Stimulated activated CD8-positive, alpha-beta memory T cell treated with anti-CD3 and anti-CD28 coated beads, Interleukin-7, amount 100 ng/mL, for 48 hours (primary cell): ENCODE measurements around the gene NLRC3.
A peak's percentile ranks its signal among the peaks of the same experiment; 100 is the strongest.

Source experiments
- DNase-seq, 2 donors: peaks; one replicate each; pipeline ENCODE4 v3.0.0-alpha.2; 2020; ENCODE audit warnings: low read depth in 1 of 2; ENCODE audit errors: extremely low read depth in 1 of 2

Gene NLRC3

DNA sequence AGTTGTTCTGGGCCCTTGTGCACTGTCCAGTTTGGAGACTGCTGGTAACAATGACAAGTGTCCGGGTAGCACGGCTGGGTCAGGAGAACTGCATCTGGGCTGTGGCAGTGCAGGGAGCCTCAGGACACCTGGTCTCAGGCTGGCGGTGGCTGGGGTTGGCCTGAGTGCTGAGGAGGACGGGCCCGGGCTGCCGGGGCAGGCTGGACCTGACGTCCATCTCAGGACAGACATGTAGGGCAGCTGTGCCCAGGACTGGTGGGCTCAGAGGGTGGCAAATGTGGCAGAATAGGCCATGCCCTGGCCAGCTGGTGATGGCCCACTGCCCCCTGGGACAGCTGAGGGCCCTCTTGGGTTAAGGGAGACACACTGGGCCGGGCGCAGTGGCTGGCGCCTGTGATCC is 4.2 kb upstream of the NLRC3 start:
- DNase-seq: no peak

GRCh38 chr16:3580686-3581085 is 3.5 kb upstream of the NLRC3 start:
- DNase-seq: no peak

DNA sequence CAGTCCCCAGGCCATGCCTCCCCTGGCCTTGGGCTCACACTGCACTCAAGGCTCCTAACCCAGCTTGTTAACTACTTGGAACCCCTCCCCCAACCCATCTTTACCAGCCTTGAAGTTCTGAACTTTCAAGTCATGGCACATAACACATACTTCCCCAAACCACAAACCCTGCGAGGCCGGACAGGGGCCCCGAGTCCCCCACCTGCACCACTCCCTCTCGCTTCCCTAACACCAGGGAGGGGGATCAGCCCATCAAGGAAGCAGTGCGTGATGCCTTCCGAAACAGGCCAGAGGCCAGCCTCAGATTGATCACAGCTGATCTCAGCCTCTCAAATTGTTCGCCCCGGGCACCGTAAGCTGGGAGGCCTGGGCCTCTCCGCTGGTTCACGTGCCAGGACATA is 3.0 kb upstream of the NLRC3 start:
- no peak for DNase-seq

GRCh38 chr16:3579776-3580175 is 2.6 kb upstream of the NLRC3 start:
- no peak for DNase-seq

GRCh38 chr16:3578610-3579551 is 1.7 kb upstream of the NLRC3 start:
- peak; percentile 60 to 74 for DNase-seq

DNA sequence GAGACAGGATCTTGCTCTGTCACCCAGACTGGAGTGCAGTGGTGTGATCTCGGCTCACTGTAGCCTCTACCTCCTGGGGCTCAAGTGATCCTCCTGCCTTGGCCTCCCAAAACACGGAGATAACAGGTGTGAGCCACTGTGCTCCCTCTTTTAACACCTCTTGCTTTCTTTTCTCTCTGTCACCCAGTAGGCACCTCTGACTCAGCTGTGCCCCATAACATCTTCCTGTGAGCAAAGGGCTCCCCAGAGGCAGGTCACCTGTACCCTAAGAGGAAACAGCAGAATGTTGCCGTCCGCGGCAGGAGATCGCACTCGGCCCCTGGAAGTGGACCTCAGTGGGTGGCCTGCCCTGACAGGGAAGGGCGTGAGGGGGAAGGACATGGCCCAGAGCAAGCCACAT is 918 bp upstream of the NLRC3 start:
- peak in 1 of 2 donors; percentile 30 for DNase-seq

- no peak for DNase-seq
Measured at GRCh38 chr16:3576211-3576610, 992 bp downstream of the NLRC3 start.

- DNase-seq: no peak
Measured at GRCh38 chr16:3575491-3575890, 1.7 kb downstream of the NLRC3 start.

DNA sequence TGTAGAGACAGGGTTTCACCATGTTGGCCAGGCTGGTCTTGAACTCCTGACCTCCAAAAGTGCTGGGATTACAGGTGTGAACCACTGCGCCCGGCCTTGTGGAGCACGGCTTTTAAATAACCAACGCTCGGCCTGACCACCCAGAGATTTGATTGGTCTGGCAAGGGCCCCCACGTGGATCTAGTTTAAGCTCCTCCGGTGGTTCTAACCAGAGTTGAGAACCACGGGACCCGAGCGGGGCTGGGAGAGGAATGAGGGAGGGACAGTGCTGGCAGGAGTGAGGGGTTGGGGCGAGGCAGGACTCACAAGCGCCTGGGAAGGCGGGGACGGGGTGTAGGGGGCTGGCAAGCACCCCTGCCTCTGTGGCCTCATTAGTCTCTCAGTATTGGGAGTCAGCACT is 3.0 kb downstream of the NLRC3 start:
- no peak for DNase-seq

DNA sequence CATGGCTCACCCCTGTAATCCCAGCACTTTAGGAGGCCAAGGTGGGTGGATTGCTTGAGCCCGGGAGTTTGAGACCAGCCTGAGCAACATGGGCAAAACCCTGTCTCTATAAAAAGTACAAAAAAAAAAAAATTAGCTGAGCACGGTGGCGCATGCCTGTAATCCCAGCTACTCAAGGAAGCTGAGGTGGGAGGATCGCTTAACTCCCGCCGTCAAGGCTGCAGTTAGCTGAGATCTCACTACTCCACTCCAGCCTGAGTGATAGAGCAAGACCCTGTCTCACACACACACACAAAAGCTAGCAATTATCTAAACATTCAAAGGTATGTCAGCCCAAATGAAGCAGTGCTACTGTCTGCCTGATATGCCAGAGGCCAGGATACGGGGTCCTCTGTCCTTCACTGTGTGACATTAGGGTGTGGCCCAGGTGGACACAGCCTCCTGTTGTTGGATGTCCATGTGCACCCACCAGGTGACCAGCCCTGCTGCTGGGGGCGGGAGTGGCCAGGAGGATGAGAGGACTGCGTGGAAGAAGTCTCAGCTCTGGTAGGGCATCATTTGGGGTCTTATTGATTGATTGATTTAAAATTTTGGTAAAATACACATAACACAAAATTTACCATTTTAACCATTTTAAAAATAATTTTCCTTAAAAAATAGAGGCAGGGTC is 3.9 kb downstream of the NLRC3 start:
- no peak for DNase-seq

DNA sequence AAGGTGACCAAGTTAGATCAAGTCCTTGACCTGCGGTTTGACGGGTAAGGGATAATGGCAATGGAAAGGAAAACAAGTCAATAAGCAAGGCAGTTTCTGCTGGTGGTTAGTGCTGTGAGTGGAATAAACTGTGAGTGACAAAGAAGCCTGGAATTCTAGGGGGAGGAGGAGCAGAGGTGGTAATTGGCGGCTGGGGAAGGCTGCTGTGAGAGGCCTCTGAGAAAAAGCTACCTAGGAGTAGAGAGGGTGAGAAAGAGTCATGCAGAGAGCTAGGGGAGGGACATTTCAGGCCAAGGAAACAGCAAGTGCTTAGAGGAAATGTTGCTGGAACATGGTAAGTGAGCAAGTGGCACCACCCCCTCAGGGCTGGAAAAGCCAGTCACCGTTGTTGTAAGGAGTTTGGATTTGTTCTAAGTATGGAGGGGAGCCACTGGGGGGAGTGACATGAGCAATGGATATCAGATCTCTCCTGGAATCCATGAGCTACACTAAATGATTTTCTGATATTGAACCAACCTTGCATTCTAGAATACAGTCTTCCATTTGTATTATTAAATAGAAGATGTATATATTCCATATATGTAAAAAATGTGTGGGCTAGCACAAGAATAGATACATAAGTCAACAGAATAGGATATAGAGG is 6.7 kb downstream of the NLRC3 start:
- no peak for DNase-seq

DNA sequence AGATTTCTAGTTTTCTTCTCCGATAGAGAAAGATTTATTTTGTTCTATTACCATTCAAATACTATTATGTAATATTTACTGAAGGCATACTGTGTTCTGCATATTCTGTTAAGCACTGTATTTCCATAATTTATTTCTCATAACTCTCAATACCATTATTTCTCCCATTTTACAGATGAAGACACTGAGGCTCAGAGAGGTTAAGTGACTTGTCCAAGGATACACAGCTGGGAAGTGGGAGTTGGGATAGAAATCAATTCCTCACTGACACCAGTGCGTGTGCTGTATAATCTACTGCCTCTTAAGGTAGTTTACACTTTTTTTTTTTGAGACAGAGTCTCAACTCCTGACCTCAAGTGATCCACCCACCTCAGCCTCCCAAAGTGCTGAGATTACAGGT is 7.4 kb downstream of the NLRC3 start:
- no peak for DNase-seq

DNA sequence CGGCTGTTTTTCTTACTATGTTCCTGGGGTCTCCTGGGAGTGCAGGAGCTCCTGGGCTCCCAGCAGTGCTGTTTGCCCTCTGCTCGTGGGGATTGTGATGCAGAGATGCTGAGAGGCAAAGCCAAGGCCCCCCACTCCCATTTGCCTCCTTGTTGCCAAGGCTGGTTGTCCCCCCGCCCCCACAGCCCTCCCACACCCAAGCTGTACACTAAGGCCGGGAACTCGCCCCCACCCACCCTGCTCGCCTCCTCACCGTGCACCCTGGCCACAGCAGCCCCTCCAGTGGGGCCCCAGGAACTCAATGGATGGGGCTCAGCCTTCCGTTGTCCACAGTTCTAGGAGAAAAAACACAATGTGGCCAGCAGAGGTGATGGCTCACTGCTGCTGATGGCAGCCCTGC is 10.2 kb downstream of the NLRC3 start:
- DNase-seq: no peak

DNA sequence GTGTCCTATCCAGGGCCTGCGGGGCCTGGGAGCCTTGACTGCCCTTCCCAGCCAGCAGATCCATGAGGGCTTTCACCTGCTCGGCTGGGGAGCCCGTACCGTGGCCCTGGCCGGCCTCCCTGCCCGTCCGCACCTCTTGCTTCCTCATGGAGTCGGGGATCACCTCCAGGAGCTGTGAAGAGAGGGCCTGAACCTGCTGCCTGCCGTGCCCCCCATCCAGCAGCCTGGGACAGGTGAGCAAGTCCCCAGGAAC is 12.4 kb downstream of the NLRC3 start:
- no peak for DNase-seq

GRCh38 chr16:3564130-3564888 is 12.9 kb downstream of the NLRC3 start:
- no peak for DNase-seq

GRCh38 chr16:3562914-3563480 is 14.2 kb downstream of the NLRC3 start:
- no peak for DNase-seq

GRCh38 chr16:3561626-3562025 is 15.6 kb downstream of the NLRC3 start:
- no peak for DNase-seq

DNA sequence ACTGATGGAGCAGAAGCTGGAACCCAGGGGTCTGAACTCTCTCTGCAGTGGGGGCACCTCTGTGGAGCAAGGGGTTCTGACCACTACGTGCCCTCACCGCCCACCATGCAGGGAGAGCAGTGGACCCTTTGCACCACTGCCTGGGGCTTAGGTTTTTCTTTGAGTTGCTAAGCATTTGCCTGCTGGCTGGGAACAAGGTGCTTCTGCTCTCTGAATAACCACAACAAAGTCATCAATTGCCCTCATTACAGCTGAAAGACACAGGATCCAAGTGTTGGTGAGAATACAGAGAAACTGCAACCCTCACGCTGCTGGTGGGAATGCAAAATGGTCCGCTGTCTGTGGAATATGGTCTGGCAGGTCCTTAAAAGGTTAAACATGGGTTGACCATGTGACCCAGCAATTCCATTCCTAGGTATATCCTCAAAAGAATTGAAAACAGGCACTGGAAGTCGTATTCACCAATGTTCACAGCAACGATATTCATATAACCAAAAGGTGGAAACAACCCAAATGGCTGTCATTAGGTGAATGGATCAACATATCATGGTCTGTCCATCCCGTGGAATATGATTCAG is 22.8 kb downstream of the NLRC3 start:
- no peak for DNase-seq

DNA sequence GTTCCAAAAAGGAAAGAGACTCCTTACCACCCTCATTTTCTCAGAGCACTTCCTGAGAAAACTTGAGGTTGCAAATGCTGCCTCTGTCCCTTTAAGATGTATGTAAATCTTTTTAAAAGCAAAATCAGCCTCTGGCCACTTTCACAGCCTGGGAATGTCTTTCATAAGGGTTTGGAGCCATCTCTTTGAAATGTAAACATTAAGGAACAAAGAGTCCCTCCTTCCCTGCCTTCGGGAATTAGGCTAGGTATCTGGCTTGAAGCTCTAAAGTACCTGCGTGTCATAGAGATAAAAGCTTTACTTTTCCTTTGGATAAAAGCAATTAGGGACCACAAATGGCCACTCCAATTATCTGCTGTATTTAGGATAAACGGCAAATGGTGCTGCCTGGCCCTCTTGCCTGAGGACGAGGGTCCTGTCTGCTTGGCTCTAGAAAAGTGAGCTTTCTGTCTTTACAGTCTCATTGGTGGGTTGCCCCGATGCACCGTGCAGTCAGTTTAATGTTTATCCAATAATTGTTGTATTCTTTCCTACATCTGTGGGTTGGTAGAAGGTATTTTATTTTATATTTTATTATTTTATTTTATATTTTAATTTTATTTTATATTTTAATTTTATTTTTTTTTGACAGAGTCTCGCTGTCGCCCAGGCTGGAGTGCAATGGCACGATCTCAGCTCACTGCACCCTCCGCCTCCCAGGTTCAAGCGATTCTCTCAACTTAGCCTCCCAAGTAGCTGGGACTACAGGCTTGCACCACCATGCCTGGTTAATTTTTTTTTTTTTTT is 23.9 kb downstream of the NLRC3 start:
- no peak for DNase-seq
